ENCODE results near the gene PDE6C. TPM values are rescaled to one million over a fixed set of nuclear protein-coding genes. Genes with fewer than 3 reads are reported as not detected.

PDE6C gene
- not detected in 2 replicates for total RNA-seq (2021)
- long read RNA-seq: 0 reads

DNA sequence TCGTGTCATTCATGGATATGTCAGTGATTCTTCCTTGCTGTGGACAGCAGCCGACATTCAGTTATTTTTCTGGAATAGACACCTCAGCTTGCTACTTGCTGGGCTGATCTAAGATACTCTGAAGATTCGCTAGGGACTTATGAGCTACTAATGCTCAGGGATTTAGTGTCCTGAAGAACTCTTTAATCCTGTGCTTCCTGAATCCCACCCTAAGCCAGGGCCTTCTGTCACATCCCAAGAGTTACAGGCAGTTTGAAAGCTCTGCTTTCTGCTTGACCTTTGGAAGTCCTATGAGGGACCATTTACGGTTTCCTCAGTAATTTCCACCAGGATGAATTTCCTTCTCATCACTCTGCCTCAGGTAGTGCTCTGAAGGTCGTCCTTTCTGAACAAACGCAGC, at the start of gene PDE6C:
PDE6C (plus strand) TSS at position 227 of the 400 bp plus-strand sequence. CDS start 189 bp downstream, outside the sequence.
- H3K4me1 Mint-ChIP-seq: peaks cover 7% of the 10 kb centered on the region in 2 experiments
- WGBS (ENCODE audit: extremely low coverage, insufficient read length, low lambda C conversion rate): no CpG with 5 or more reads among the region's 6 CpGs

More for the DNA sequence above, at the start of gene PDE6C:
- Mint-ChIP-seq H3K27me3 (ENCODE audit: low read depth) (peaks cover 13% of the 10 kb centered on the region), H3K9me3 (no peaks in the 10 kb centered on the region), H3K36me3 (ENCODE audit: insufficient read depth in 1 of 3, low read depth in 3 of 3) (no peaks in the 10 kb centered on the region), H3K27ac (no peak within 1 kb of the TSS), H3K4me3 (no peak within 1 kb of the TSS)
- H3K27ac ChIP-seq (ENCODE audit: insufficient read length, low read depth, low read length): no peak within 1 kb of the TSS
- no peaks in the 10 kb centered on the region for H3K27me3 ChIP-seq (ENCODE audit: insufficient read depth, low read length)
- H2BK120ac ChIP-seq (ENCODE audit: low read depth, low read length, poor library complexity, severe bottlenecking): no peak within 1 kb of the TSS
- no peak within 1 kb of the TSS for H2AFZ ChIP-seq (ENCODE audit: low read length)
- H4K8ac ChIP-seq (replicated peaks; ENCODE audit: insufficient read length, low read depth, low read length): no peak within 1 kb of the TSS
- no peak within 1 kb of the TSS for H2AK5ac ChIP-seq (ENCODE audit: insufficient read length, low read length)
- no peaks in the 10 kb centered on the region; the same call in 1 of the 2 replicates for H3K4me1 ChIP-seq (ENCODE audit: insufficient read depth, low read length)
- no peak within 1 kb of the TSS for H3K18ac ChIP-seq (ENCODE audit: insufficient read length, low read depth, low read length)
- H3K23ac ChIP-seq (ENCODE audit: insufficient read length, low read depth, low read length): no peak within 1 kb of the TSS
- TF ChIP-seq CTCF (conservative IDR thresholded peaks at IDR 0.05): no peak
- no peak within 1 kb of the TSS for H2BK5ac ChIP-seq (ENCODE audit: insufficient read length, low read length)
- H2BK15ac ChIP-seq (ENCODE audit: low read depth, low read length): no peak within 1 kb of the TSS
- H3K23me2 ChIP-seq (ENCODE audit: insufficient read length, low read depth, low read length, poor library complexity, severe bottlenecking): peaks cover 3% of the 10 kb centered on the region
- no peak within 1 kb of the TSS for H4K5ac ChIP-seq (ENCODE audit: insufficient read length, low read depth, low read length)
- H4K91ac ChIP-seq (ENCODE audit: insufficient read length, low read depth, low read length): no peak within 1 kb of the TSS
- H3K14ac ChIP-seq (ENCODE audit: insufficient read depth, low read length): no peak within 1 kb of the TSS
- no peaks in the 10 kb centered on the region for H4K20me1 ChIP-seq (ENCODE audit: control insufficient read depth, insufficient read depth, insufficient read length)
- no peaks in the 10 kb centered on the region for H3K9me3 ChIP-seq (ENCODE audit: control insufficient read depth, low read depth, low read length)
- no peak within 1 kb of the TSS for H3T11ph ChIP-seq (ENCODE audit: low read length)
- no peak within 1 kb of the TSS for H3K4me2 ChIP-seq (ENCODE audit: insufficient read depth, insufficient read length, low read length)
- no peak within 1 kb of the TSS for H3K4ac ChIP-seq (ENCODE audit: low read depth, low read length)
- no peak within 1 kb of the TSS for H2BK12ac ChIP-seq (ENCODE audit: insufficient read length, low read depth, low read length)
- H3K9ac ChIP-seq (ENCODE audit: extremely low read depth, insufficient read length, low read length): no peak within 1 kb of the TSS
- no peak for DNase-seq
- no peaks in the 10 kb centered on the region for H3K79me2 ChIP-seq (ENCODE audit: insufficient read depth, low read length)
- H2BK20ac ChIP-seq (ENCODE audit: low read depth, low read length, poor library complexity, severe bottlenecking): no peak within 1 kb of the TSS
- no peaks in the 10 kb centered on the region for H3K79me1 ChIP-seq (ENCODE audit: insufficient read depth, low read depth, low read length, poor library complexity, severe bottlenecking)
- H3K56ac ChIP-seq (ENCODE audit: insufficient read length, low read depth, low read length): no peak within 1 kb of the TSS

Measured in H9 (cell line).